ENCODE results near the gene LTN1.
A peak's percentile ranks its signal among the peaks of the same experiment; 100 is the strongest.

The LTN1 gene

GRCh38 chr21:28927130-28927529 lies 65.5 kb downstream of the LTN1 start:
- no peak for DNase-seq (ENCODE audit: low spot score)

DNA sequence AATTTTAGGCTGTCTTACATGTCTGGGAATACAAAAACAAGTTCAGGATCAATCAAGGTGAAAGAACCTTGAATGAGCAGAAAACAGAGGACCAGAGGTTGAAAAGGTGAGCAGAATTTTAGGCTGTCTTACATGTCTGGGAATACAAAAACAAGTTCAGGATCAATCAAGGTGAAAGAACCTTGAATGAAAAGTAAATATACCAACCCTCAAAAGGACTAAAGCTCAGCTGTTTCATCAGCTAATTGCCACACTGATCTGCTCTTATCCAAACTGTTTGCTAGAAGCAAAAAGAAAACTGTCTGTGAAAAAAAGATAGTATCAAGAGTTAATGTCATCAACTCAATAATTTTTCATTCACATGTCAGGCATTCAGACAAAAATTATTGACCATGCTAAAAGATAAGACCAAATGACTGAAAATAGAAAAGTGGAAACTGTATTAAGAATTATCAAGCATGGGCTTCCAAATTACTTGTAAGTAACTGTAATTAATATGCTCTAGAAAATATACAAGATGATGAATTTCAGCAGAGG lies 69.2 kb downstream of the LTN1 start:
- DNase-seq (ENCODE audit: low spot score), result no peak

DNA sequence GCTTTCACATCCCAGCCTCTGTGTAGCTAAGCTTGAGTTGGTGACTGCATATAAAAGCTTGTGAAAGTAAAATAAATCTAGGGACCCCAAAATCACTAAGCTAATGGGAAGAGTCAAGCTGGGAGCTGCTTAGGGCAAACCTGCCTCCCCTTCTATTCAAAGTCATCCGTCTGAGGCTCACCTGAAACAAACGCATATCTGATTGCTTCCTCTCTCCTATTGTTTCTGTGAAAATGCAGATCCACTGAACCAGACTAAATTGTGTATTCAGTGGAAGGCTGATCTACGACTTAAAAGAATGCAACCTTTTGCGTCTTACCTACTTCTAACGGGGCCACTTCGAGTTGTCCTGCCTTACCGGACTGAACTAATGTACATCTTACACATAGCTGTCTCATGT lies 70.3 kb downstream of the LTN1 start:
- no peak for DNase-seq (ENCODE audit: low spot score)

- no peak for DNase-seq (ENCODE audit: low spot score)
Observed at GRCh38 chr21:28916150-28916893, 76.4 kb downstream of the LTN1 start.

DNA sequence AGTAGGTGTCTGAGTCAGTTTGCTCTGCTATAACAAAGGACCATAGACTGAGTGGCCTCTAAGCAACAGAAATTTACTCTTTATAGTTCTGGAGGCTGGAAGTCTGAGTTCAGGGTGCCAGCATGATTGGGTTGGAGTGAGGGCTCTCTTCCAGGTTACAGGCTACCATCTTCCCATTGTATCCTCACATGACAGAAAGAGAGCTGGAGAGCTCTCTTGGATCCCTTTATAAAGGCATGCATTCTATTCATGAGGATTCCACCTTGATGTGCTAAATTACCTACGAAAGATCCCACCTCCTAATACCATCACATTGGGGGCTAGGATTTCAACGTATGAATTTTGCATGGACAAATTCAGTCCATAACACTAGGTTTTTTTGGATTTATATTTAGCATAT lies 79.6 kb downstream of the LTN1 start:
- DNase-seq (ENCODE audit: low spot score), result no peak

DNA sequence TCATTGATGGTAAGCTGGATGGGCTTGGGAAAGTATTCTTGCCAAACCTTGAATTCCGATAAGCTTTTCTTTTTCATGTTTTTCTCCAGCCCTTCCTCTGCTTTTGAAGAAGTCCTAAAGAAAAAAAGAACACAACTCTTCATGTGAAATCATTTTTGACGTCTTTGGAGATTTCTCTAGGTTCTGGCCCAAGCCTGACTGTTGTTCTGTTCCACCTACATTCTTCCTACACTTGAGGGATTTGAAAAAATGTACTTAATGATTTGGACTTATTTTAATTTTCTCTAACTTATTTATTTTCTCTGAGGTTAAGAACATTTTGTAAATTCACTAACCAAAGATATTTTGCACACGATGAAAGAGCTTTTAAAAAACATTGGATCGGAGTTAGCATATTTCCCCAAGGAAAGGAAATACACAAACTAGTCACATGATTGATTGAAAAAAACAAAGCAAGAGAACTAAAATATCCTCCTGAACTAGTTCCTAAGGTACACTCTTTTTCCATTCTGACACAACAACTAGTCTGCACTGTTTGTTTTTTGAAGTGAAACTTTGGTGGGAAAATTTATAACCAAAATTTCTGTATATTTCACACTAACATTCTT lies 82.3 kb downstream of the LTN1 start:
- DNase-seq (ENCODE audit: low spot score), result no peak

GRCh38 chr21:28908351-28908750 lies 84.3 kb downstream of the LTN1 start:
- no peak for DNase-seq (ENCODE audit: low spot score)

GRCh38 chr21:28906841-28907240 lies 85.8 kb downstream of the LTN1 start:
- no peak for DNase-seq (ENCODE audit: low spot score)

DNA sequence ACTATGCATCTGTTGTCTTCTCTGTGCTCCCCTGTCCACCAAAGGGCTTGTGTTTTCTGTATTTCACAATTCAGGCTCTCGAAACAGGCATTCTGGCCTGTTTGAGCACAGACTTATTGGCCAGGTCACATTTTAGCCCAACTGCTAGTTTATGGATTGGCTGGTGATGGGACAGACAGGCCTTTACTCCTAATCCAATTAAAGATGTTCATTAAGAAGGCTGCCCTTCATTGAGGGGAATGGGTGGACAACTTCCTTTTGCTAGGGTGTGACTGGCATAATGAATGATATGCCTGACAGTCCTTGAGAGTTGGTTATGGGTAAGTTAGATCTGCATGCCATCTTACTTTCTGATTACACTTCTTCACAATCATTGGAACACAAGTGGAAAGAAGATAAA lies 86.4 kb downstream of the LTN1 start:
- no peak for DNase-seq (ENCODE audit: low spot score)

GRCh38 chr21:28904961-28905435 lies 87.7 kb downstream of the LTN1 start:
- DNase-seq (ENCODE audit: low spot score), result no peak

GRCh38 chr21:28903448-28903847 lies 89.2 kb downstream of the LTN1 start:
- no peak for DNase-seq (ENCODE audit: low spot score)

- DNase-seq (ENCODE audit: low spot score), result no peak
Observed at GRCh38 chr21:28900481-28900880, 92.2 kb downstream of the LTN1 start.

- no peak for DNase-seq (ENCODE audit: low spot score)
Observed at GRCh38 chr21:28899744-28900143, 92.9 kb downstream of the LTN1 start.

- DNase-seq (ENCODE audit: low spot score), result no peak
Observed at GRCh38 chr21:28899220-28899619, 93.5 kb downstream of the LTN1 start.

DNA sequence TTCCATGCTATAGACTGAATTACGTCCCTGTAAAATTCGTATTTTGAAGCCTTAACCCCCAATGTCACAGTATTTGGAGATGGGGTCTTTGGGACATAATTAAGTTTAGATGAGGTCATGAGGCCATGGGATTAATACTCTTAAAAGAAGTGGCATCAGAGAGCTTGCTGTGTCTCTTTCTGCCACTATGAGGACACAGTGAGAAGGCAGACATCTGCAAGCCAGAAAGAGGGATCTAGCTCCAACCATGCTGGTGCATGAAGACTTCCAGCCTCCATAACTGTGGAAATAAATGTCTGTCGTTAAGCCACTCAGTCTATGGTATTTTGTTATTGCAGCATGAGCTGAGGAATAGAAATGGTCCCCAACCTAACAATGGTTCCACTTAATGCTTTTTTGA lies 99.0 kb downstream of the LTN1 start:
- no peak for DNase-seq (ENCODE audit: low spot score)

- DNase-seq (ENCODE audit: low spot score), result no peak
Observed at GRCh38 chr21:28892199-28893111, 100.2 kb downstream of the LTN1 start.

- DNase-seq (ENCODE audit: low spot score), result no peak
Observed at GRCh38 chr21:28885853-28886177, 106.9 kb downstream of the LTN1 start.

DNA sequence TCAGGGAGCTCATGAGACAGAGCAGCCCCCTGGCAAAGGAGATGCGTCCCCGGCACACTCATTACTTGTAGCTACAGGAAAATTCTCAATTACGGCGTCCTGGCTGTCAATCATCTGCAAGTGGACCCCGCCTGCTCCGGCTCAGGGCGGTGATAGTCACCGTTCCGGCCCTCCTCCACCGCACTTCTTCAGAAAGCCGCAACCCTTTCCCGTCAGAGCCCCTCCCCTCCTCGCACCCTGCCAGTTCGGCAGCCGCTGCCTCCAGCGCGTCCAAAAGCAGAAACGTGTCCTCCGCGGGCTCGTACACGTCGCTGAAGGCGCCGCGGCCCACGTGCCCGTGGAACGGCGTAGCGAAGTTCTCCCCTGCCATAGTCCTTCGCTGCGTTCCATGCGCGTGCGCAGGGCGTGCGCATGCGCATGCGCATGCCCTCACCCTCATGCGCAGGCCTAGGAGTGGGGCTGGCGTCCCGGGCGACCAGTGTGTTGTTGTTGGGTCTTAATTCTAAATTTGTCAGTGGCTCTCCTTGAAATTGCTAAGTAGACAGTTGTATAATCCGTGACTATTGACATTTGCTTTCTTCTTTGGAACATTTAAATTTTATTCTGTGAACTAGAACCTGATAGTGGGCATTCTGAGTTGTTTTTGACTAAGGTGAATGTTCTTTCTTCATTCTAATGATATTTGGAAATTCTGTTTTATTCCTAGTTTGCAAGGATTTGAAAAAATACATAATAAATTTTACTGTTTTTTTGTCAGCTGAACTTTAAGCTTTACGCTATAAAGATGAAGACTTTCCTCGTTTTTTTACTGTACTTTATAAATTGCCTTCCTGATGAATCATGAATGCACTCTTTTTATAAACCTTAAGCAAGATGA lies 107.5 kb downstream of the LTN1 start:
- peak; percentile 93 for DNase-seq (ENCODE audit: low spot score)

DNA sequence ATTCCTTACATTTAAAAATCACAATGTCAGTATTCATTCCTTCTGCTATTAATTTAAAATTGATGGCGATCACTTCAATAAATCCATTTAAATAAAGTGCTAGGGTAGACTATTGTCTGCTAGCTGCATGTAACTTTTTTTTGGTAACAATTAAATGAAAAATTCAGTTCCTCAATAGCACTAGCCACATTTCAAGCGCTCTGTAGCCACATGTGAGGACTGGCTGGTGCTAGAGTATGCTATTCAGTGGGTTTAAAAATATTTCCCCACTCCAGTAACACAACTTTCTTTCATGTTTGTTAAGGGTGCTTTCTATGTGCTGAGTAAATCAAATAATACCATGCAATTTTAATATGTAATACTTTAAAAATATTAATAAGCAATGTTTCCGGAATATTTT lies 108.2 kb downstream of the LTN1 start:
- DNase-seq (ENCODE audit: low spot score), result peak; percentile 6

DNA sequence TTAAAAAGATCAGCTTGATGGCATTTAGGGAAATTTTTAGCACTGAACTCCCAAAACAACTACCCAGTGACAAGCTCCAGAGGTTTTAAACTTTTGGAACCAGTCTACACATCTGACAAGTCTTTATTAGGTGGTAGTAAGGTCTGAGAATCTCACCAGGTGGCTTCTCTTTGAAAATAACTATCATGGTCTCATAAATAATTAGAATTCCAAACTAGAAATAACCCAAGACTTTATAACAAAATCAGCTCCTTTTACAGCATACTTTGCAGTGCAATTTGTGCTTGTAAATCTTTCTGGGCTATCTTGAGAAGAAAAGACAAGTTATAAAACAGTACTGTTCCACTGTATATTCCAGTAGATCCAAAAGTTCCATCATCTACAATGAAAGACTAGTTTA lies 108.7 kb downstream of the LTN1 start:
- DNase-seq (ENCODE audit: low spot score), result no peak

- no peak for DNase-seq (ENCODE audit: low spot score)
Observed at GRCh38 chr21:28882345-28882744, 110.3 kb downstream of the LTN1 start.
